DMS53 treated with DMSO at 0.1 percent for 48 hours (cell line): ENCODE data around the gene ATP6V1F.

Experiments used
- DNase-seq: peaks from one replicate; lab custom pipeline; 2025; ENCODE audit not compliant: unreplicated experiment; lab: John Stamatoyannopoulos, UW

The ATP6V1F gene

GRCh38 chr7:128881458-128882125, 18.9 kb downstream of the ATP6V1F start:
- DNase-seq: no peak

- no peak for DNase-seq
Observed at GRCh38 chr7:128882134-128882533, 19.5 kb downstream of the ATP6V1F start.

GRCh38 chr7:128883622-128884448, 21.2 kb downstream of the ATP6V1F start:
- DNase-seq: peak; percentile 58

- DNase-seq: no peak
Observed at GRCh38 chr7:128884561-128885369, 22.1 kb downstream of the ATP6V1F start.

GRCh38 chr7:128885370-128886187, 22.9 kb downstream of the ATP6V1F start:
- DNase-seq: no peak

- no peak for DNase-seq
Observed at GRCh38 chr7:128886391-128887168, 23.9 kb downstream of the ATP6V1F start.

GRCh38 chr7:128887169-128888038, 24.7 kb downstream of the ATP6V1F start:
- no peak for DNase-seq

- no peak for DNase-seq
Observed at GRCh38 chr7:128888039-128888755, 25.5 kb downstream of the ATP6V1F start.

- DNase-seq: no peak
Observed at GRCh38 chr7:128888756-128889095, 26.1 kb downstream of the ATP6V1F start.

GRCh38 chr7:128889121-128889520, 26.5 kb downstream of the ATP6V1F start:
- no peak for DNase-seq

- no peak for DNase-seq
Observed at GRCh38 chr7:128890306-128891109, 27.9 kb downstream of the ATP6V1F start.

- no peak for DNase-seq
Observed at GRCh38 chr7:128891110-128891941, 28.7 kb downstream of the ATP6V1F start.

- DNase-seq: no peak
Observed at GRCh38 chr7:128891942-128892269, 29.2 kb downstream of the ATP6V1F start.

- DNase-seq: no peak
Observed at GRCh38 chr7:128892521-128893250, 30.0 kb downstream of the ATP6V1F start.

- no peak for DNase-seq
Observed at GRCh38 chr7:128893251-128894100, 30.8 kb downstream of the ATP6V1F start.
